Mucosa of stomach (tissue), 1 donor: ENCODE results near the gene PHACTR1.
"Not testable (repeated sequence)": the region's sequence is repeated elsewhere in the genome, so short reads cannot be mapped to it uniquely, and the experiment has no call there.

Experiments
- H3K27me3 ChIP-seq: one replicate; pipeline ENCODE4 v1.7.0; 2013; ENCODE audit warnings: mild to moderate bottlenecking, low read length; ENCODE audit not compliant: control insufficient read depth, insufficient read depth
- H3K36me3 ChIP-seq: one replicate; pipeline ENCODE4 v1.7.0; 2013; ENCODE audit warnings: low read length; ENCODE audit not compliant: control insufficient read depth, insufficient read depth
- H3K4me1 ChIP-seq: one replicate; pipeline ENCODE4 v1.7.0; 2013; ENCODE audit warnings: mild to moderate bottlenecking, low read length; ENCODE audit not compliant: control insufficient read depth, insufficient read depth
- H3K4me3 ChIP-seq: one replicate; pipeline ENCODE4 v1.7.0; 2013; ENCODE audit warnings: low read length
- H3K9ac ChIP-seq: one replicate; pipeline ENCODE4 v1.7.0; 2013; ENCODE audit warnings: mild to moderate bottlenecking, low read length, moderate library complexity
- H3K9me3 ChIP-seq: one replicate; pipeline ENCODE4 v1.7.0; 2013; ENCODE audit warnings: mild to moderate bottlenecking, low read length, moderate library complexity; ENCODE audit not compliant: control insufficient read depth
- donor health status: Pancreatic carcinoma.

Gene PHACTR1

DNA sequence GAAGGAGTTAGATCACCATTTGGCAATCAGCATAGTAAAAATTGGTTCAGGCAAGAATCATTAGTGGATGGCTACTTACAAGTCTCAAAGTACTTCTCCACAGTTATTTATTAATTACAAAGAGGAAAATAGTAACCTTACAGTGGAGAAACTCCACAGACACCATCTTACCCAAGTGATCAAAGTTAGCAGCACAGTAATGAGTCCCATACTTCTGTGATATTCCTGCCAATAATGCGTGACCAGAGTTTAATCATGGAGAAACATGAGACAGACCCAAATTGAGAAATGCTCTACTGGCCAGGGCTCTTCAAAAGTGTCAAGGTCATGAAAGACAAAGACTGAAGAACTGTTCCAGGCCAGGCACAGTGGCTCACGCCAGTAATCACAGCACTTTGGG lies 602.3 kb downstream of the PHACTR1 start:
- H3K4me1 ChIP-seq, result no peaks in the 10 kb centered on the region
- peaks cover 10% of the 10 kb centered on the region for H3K36me3 ChIP-seq
- no peaks in the 10 kb centered on the region for H3K9me3 ChIP-seq
- no peak overlapping the region for H3K4me3 ChIP-seq
- no peaks in the 10 kb centered on the region for H3K27me3 ChIP-seq
- H3K9ac ChIP-seq, result no peak overlapping the region

DNA sequence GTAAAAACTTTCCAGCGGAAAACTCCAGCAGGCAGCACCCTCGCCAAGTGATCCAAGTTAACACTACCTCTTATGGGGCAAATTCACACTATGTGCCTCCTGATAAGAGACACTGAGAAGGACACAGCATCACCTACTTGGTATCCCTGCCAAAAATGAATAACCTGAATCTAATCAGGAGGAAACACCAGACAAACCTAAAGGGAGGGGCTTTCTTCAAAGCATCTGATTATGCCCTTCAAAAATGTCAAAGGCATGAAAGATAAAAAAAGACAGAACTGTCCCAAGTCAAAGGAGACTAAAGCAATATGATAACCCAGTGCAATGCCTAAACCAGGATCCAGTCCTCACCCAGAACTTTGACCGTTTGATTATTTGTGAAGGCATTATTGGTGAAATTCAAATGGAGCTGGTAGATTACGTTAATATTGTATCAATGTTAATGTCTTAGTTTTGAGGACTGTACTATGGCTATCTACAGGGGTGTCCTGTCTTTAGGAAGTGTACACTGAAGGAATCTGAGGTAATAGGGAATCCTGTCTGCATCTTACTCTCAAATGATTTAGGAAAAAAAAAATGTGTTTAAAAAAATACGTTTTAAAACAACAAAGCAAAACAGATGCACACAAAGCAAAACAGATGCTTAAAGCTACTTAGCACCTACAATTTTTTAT lies 603.5 kb downstream of the PHACTR1 start:
- H3K9ac ChIP-seq, result no peak overlapping the region
- H3K9me3 ChIP-seq, result no peaks in the 10 kb centered on the region
- no peaks in the 10 kb centered on the region for H3K4me1 ChIP-seq
- no peaks in the 10 kb centered on the region for H3K27me3 ChIP-seq
- H3K4me3 ChIP-seq, result no peak overlapping the region
- H3K36me3 ChIP-seq, result peaks cover 10% of the 10 kb centered on the region

GRCh38 chr6:13326031-13326586 lies 609.5 kb downstream of the PHACTR1 start:
- not testable (repeated sequence) for H3K9ac ChIP-seq, H3K4me3 ChIP-seq, H3K4me1 ChIP-seq, H3K9me3 ChIP-seq, H3K36me3 ChIP-seq, H3K27me3 ChIP-seq

DNA sequence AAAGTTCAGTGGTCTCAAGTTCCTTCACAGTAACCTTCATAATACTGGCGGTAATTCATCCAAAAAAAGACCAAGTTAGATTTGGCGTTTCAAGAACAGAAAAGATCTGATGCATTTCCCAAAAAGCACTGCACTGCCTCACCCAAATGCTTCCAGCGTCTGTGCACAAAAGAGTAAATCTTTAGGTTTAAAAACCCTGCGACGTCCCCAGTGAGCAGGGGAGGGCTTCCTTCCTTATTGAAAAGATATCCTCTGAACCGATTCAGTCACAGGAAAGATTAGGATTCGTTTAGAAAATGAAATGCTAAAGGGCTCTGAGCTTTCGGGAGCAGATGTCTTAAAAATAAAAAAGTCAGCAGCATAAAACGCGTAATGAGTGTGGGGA lies 611.1 kb downstream of the PHACTR1 start:
- peaks cover 3% of the 10 kb centered on the region for H3K4me1 ChIP-seq
- H3K9me3 ChIP-seq, result no peaks in the 10 kb centered on the region
- H3K4me3 ChIP-seq, result peak overlapping the region; percentile 98
- H3K27me3 ChIP-seq, result no peaks in the 10 kb centered on the region
- no peaks in the 10 kb centered on the region for H3K36me3 ChIP-seq
- H3K9ac ChIP-seq, result peak overlapping the region; percentile 85

DNA sequence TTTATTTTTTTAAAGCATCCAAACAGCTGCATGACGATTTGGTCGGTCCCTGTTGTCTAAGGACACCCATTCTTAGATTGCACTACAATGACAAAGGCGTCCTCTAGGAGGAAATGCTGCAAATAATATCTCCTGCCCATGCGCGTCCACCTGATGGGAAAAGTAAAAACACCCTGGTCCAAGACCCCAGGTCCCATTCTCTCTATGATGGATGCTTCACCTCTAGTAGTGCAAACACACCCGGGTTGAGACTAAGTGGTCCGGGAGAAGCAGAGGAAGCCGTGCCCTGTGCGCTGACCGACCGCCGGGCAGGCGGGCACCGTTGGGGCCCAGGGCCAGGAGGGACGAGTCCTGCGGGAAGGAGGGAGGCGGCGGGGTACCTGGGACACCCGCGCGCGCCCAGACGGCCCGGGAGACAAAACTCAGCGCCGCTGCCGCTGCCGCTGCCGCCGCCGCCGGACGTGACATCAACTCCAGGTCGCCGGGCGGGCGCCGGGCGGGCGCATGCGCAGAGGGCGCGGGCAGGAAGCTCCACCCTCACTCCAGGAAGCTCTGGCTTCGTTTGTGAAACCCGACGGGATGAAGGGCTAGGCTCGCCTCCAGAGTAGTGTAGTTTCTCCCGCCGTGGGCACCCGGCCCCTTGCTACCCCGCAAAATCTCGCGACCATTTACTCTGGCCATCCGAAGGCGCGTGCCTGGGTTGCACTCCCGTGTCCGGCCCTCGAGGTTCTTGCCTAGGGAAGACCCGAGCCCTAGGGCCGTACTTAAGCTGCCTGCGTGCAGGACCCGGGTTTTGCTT lies 611.7 kb downstream of the PHACTR1 start, which contains the start of gene TBC1D7:
TBC1D7 (minus strand) TSS at position 462 of the 799 bp plus-strand sequence. CDS start 1,639 bp downstream, outside the sequence.
- Histone ChIP-seq H3K4me3 (peak within 1 kb of the TSS; percentile 98), H3K9ac (peak within 1 kb of the TSS; percentile 85), H3K4me1 (peaks cover 3% of the 10 kb centered on the region), H3K9me3 (no peaks in the 10 kb centered on the region), H3K27me3 (no peaks in the 10 kb centered on the region), H3K36me3 (no peaks in the 10 kb centered on the region)

- Histone ChIP-seq H3K36me3 (no peaks in the 10 kb centered on the region), H3K9ac (peak overlapping the region; percentile 85), H3K27me3 (no peaks in the 10 kb centered on the region), H3K4me1 (peaks cover 3% of the 10 kb centered on the region), H3K9me3 (no peaks in the 10 kb centered on the region), H3K4me3 (peak overlapping the region; percentile 98)
Observed at GRCh38 chr6:13328875-13329183, 612.3 kb downstream of the PHACTR1 start.

- Histone ChIP-seq H3K9me3 (no peaks in the 10 kb centered on the region), H3K4me3 (no peak overlapping the region), H3K9ac (no peak overlapping the region), H3K27me3 (no peaks in the 10 kb centered on the region), H3K4me1 (peaks cover 3% of the 10 kb centered on the region), H3K36me3 (no peaks in the 10 kb centered on the region)
Observed at GRCh38 chr6:13331516-13332348, 615.2 kb downstream of the PHACTR1 start.

GRCh38 chr6:13332349-13332706 lies 615.8 kb downstream of the PHACTR1 start:
- no peaks in the 10 kb centered on the region for H3K9me3 ChIP-seq
- no peaks in the 10 kb centered on the region for H3K36me3 ChIP-seq
- peaks cover 3% of the 10 kb centered on the region for H3K4me1 ChIP-seq
- H3K9ac ChIP-seq, result no peak overlapping the region
- H3K27me3 ChIP-seq, result no peaks in the 10 kb centered on the region
- H3K4me3 ChIP-seq, result no peak overlapping the region

- H3K4me3 ChIP-seq, result no peak overlapping the region
- no peaks in the 10 kb centered on the region for H3K9me3 ChIP-seq
- H3K4me1 ChIP-seq, result no peaks in the 10 kb centered on the region
- no peak overlapping the region for H3K9ac ChIP-seq
- H3K27me3 ChIP-seq, result no peaks in the 10 kb centered on the region
- no peaks in the 10 kb centered on the region for H3K36me3 ChIP-seq
Observed at GRCh38 chr6:13334953-13335352, 618.4 kb downstream of the PHACTR1 start.

GRCh38 chr6:13336553-13336952 lies 620.0 kb downstream of the PHACTR1 start:
- H3K9ac ChIP-seq, result no peak overlapping the region
- no peaks in the 10 kb centered on the region for H3K36me3 ChIP-seq
- no peaks in the 10 kb centered on the region for H3K27me3 ChIP-seq
- H3K4me3 ChIP-seq, result no peak overlapping the region
- no peaks in the 10 kb centered on the region for H3K9me3 ChIP-seq
- no peaks in the 10 kb centered on the region for H3K4me1 ChIP-seq

DNA sequence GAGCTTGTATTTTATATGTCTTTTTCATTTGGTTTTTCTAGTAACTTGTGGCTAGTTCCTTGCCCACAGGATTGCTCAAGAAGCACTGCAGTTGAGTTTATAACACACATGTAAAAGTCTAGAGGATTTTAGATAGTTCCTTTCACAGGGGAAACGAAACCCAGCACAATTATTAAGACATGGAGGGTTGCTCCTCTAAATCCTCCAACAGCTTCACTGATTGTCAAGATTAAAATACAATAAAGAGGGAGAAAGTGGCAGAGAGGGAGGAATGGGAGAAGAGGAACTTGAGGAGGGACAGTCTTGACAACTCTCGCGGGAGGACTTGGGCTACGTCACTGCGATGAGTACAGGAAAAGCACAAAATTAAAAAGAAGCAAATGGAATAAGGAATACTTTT lies 621.5 kb downstream of the PHACTR1 start:
- no peak overlapping the region for H3K4me3 ChIP-seq

More for the DNA sequence above, 621.5 kb downstream of the PHACTR1 start:
- no peaks in the 10 kb centered on the region for H3K4me1 ChIP-seq
- H3K36me3 ChIP-seq, result no peaks in the 10 kb centered on the region
- H3K9me3 ChIP-seq, result no peaks in the 10 kb centered on the region
- no peaks in the 10 kb centered on the region for H3K27me3 ChIP-seq
- no peak overlapping the region for H3K9ac ChIP-seq
